HepG2 (cell line): ENCODE data around the gene CNTRL. TPM values are rescaled to one million over a fixed set of nuclear protein-coding genes. Genes with fewer than 3 reads are reported as not detected.

Source experiments
- AKAP8 ChIP-seq: sonication (generic); formaldehyde crosslinking; IDR thresholded peaks from 2 replicates; pipeline ENCODE4 v1.5.1; 2020; ENCODE audit warnings: mild to moderate bottlenecking, missing genetic modification reagents
- FOXK1 ChIP-seq: sonication (generic); formaldehyde crosslinking; IDR thresholded peaks from 2 replicates; pipeline ENCODE4 v1.4.0; 2020; ENCODE audit warnings: low read depth, missing genetic modification reagents, borderline replicate concordance
- FOXP1 ChIP-seq, 2 experiments: fragments of 450-650 bp in 1 of 2; IDR thresholded peaks; 2 replicates each; pipeline ENCODE4 v1.6.1; 2017 to 2018; ENCODE audit warnings: antibody characterized with exemption in 1 of 2
- GATAD2A ChIP-seq: IDR thresholded peaks from 2 replicates; pipeline ENCODE4 v1.6.1; 2016
- GFI1 ChIP-seq: sonication (generic); formaldehyde crosslinking; IDR thresholded peaks from 2 replicates; pipeline ENCODE4 v1.5.0; 2020; ENCODE audit warnings: missing genetic modification reagents, mild to moderate bottlenecking, borderline replicate concordance
- HDAC2 ChIP-seq: sonication (generic); formaldehyde crosslinking; IDR thresholded peaks from 2 replicates; pipeline ENCODE4 v1.4.0; 2020; ENCODE audit warnings: missing genetic modification reagents
- MTA3 ChIP-seq: sonication (generic); formaldehyde crosslinking; IDR thresholded peaks from 2 replicates; pipeline ENCODE4 v1.4.0; 2020; ENCODE audit warnings: missing genetic modification reagents
- PAXIP1 ChIP-seq: sonication (generic); formaldehyde crosslinking; conservative IDR thresholded peaks from 2 replicates; pipeline ENCODE4 v1.4.0; 2020; ENCODE audit warnings: mild to moderate bottlenecking, missing genetic modification reagents, moderate library complexity
- SIX1 ChIP-seq: sonication (generic); formaldehyde crosslinking; IDR thresholded peaks from 2 replicates; pipeline ENCODE4 v1.4.0; 2020; ENCODE audit warnings: missing genetic modification reagents, borderline replicate concordance
- SOX6 ChIP-seq, 2 experiments: fragments of 450-650 bp in 1 of 2; sonication (generic) in 1 of 2; formaldehyde crosslinking in 1 of 2; IDR thresholded peaks; 2 replicates each; pipeline versions ENCODE4 v1.4.0 to v1.6.1; 2017 to 2020; ENCODE audit warnings: antibody characterized with exemption in 1 of 2, mild to moderate bottlenecking in 1 of 2, missing genetic modification reagents in 1 of 2
- TFAP4 ChIP-seq: sonication (generic); IDR thresholded peaks from 2 replicates; pipeline ENCODE4 v1.6.1; 2016; ENCODE audit warnings: low read depth, borderline replicate concordance
- TRIM24 ChIP-seq: sonication (generic); formaldehyde crosslinking; IDR thresholded peaks from 2 replicates; pipeline ENCODE4 v1.8.0; 2022; ENCODE audit warnings: mild to moderate bottlenecking, missing genetic modification reagents
- ZBED4 ChIP-seq: sonication (generic); formaldehyde crosslinking; IDR thresholded peaks from 2 replicates; pipeline ENCODE4 v1.4.0; 2020; ENCODE audit warnings: missing genetic modification reagents, borderline replicate concordance
- ZEB1 ChIP-seq: IDR thresholded peaks from 2 replicates; pipeline ENCODE4 v1.6.1; 2012; ENCODE audit warnings: mild to moderate bottlenecking, low read depth, inconsistent platforms; ENCODE audit not compliant: insufficient replicate concordance
- ZFP36L1 ChIP-seq: sonication (generic); formaldehyde crosslinking; IDR thresholded peaks from 2 replicates; pipeline ENCODE4 v1.8.0; 2022; ENCODE audit warnings: mild to moderate bottlenecking, missing genetic modification reagents, moderate library complexity
- ZNF619 ChIP-seq: sonication (generic); formaldehyde crosslinking; IDR thresholded peaks from 2 replicates; pipeline ENCODE4 v1.4.0; 2020; ENCODE audit warnings: mild to moderate bottlenecking, missing genetic modification reagents
- ZNF644 ChIP-seq: IDR thresholded peaks from 2 replicates; pipeline ENCODE4 v1.6.1; 2016; ENCODE audit warnings: low read depth
- ZNF761 ChIP-seq: sonication (generic); formaldehyde crosslinking; conservative IDR thresholded peaks from 2 replicates; pipeline ENCODE4 v1.4.0; 2020; ENCODE audit warnings: mild to moderate bottlenecking, missing genetic modification reagents
- polyA plus RNA-seq, 8 experiments: library from polyadenylated mRNA; depleted of rRNA in 3 of 8; stranded (reverse) in 7 of 8; unstranded in 1 of 8; fragments of >200 nt; fragmentation: Illumina TruSeq in 4 of 8; extraction: Trizol in 4 of 8; gene quantifications; 2 replicates each; pipeline versions ENCODE4 v1.2.1 to v1.2.3, GENCODE V29; 2011 to 2016; ENCODE audit warnings: low read depth in 4 of 8, missing spikeins in 1 of 8, mixed read lengths in 1 of 8; ENCODE audit not compliant: insufficient read depth in 1 of 8
- total RNA-seq, 5 experiments: library from RNA; depleted of rRNA; stranded (reverse); fragments of >200 nt; fragmentation: Illumina TruSeq; extraction: Trizol; gene quantifications; 2 replicates each; pipeline ENCODE4 v1.2.3, GENCODE V29; 2016; ENCODE audit warnings: low read depth in 1 of 5
- TF ChIP-seq, protein P1 (sequence below): IDR thresholded peaks from 2 replicates; pipeline ENCODE4 v1.6.1; 2018; ENCODE audit warnings: missing genetic modification reagents, mild to moderate bottlenecking, missing compliant biosample characterization

The CNTRL gene
- total and polyA plus RNA-seq, 2 of the 13 experiments (the other 11 are each of a cell fraction or from before 2014, with no cell fraction given): 7.5 to 11.8 TPM

- TF ChIP-seq ZEB1: peak; percentile 29
- TF ChIP-seq ZNF644 (CRISPR knock-in tag): peak; percentile 22; the same call in 1 of the 2 replicates
- TF ChIP-seq SOX6 (IDR thresholded peaks at IDR 0.05): no peak
- TF ChIP-seq SOX6 (CRISPR knock-in tag; IDR thresholded peaks at IDR 0.05): peak; percentile 43; the same call in 1 of the 2 replicates
- TF ChIP-seq FOXP1 (IDR thresholded peaks at IDR 0.05): no peak
- TF ChIP-seq FOXP1 (CRISPR knock-in tag; IDR thresholded peaks at IDR 0.05): peak; percentile 51; the same call in 1 of the 2 replicates
- peak; percentile 26; the same call in 1 of the 2 replicates for TF ChIP-seq ZBED4 (CRISPR knock-in tag)
- no peak for TF ChIP-seq ZNF761
- TF ChIP-seq HDAC2: peak; percentile 32; the same call in 1 of the 2 replicates
- 0 out of 2 replicates have a peak, but pooled peaks have one; percentile 21 for TF ChIP-seq GFI1 (CRISPR knock-in tag)
- no peak for TF ChIP-seq MTA3 (CRISPR knock-in tag)
- peak; percentile 33; the same call in 1 of the 2 replicates for TF ChIP-seq FOXK1 (CRISPR knock-in tag)
- peak; percentile 70 for TF ChIP-seq PAXIP1 (CRISPR knock-in tag)
- TF ChIP-seq, protein P1, sequence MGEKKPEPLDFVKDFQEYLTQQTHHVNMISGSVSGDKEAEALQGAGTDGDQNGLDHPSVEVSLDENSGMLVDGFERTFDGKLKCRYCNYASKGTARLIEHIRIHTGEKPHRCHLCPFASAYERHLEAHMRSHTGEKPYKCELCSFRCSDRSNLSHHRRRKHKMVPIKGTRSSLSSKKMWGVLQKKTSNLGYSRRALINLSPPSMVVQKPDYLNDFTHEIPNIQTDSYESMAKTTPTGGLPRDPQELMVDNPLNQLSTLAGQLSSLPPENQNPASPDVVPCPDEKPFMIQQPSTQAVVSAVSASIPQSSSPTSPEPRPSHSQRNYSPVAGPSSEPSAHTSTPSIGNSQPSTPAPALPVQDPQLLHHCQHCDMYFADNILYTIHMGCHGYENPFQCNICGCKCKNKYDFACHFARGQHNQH (CRISPR knock-in tag): peak; percentile 32; the same call in 1 of the 2 replicates
- 0 out of 2 replicates have a peak, but pooled peaks have one; percentile 19 for TF ChIP-seq TFAP4
- TF ChIP-seq AKAP8 (CRISPR knock-in tag): 0 out of 2 replicates have a peak, but pooled peaks have one; percentile 36
- TF ChIP-seq ZNF619 (CRISPR knock-in tag): no peak
- TF ChIP-seq SIX1 (CRISPR knock-in tag): peak; percentile 30; the same call in 1 of the 2 replicates
- 0 out of 2 replicates have a peak, but pooled peaks have one; percentile 5 for TF ChIP-seq ZFP36L1 (CRISPR knock-in tag)
- peak; percentile 44; the same call in 1 of the 2 replicates for TF ChIP-seq GATAD2A (CRISPR knock-in tag)
- no peak for TF ChIP-seq TRIM24 (CRISPR knock-in tag)
These were observed 109.1 kb downstream of the CNTRL start (continued) for GRCh38 chr9:121183666-121184423.
